Measurements from ENCODE around the gene MRPS10. TPM values are rescaled to one million over a fixed set of nuclear protein-coding genes. Genes with fewer than 3 reads are reported as not detected.
"Not testable (repeated sequence)": the region's sequence is repeated elsewhere in the genome, so short reads cannot be mapped to it uniquely, and the experiment has no call there.

Gene MRPS10
- total RNA-seq, 3 donors from 2014 or later = 49.7 to 54.1 (median 52.1) TPM

- H3K4me1 Mint-ChIP-seq (ENCODE audit: low read depth) = no peaks in the 10 kb centered on the region
- H3K9me3 Mint-ChIP-seq = no peaks in the 10 kb centered on the region
- H3K27me3 Mint-ChIP-seq (ENCODE audit: low read depth) = no peaks in the 10 kb centered on the region
- no peak for ATAC-seq
- H3K36me3 Mint-ChIP-seq (ENCODE audit: insufficient read depth) = peaks cover 1% of the 10 kb centered on the region
- DNase-seq = no peak
- no peak overlapping the region for H3K4me3 Mint-ChIP-seq
Observed at GRCh38 chr6:42188406-42188805, 29.3 kb downstream of the MRPS10 start.

GRCh38 chr6:42185597-42185996 lies 32.1 kb downstream of the MRPS10 start:
- Mint-ChIP-seq H3K4me3 (no peak overlapping the region), H3K36me3 (ENCODE audit: insufficient read depth) (no peaks in the 10 kb centered on the region), H3K27me3 (ENCODE audit: low read depth) (peaks cover 6% of the 10 kb centered on the region), H3K4me1 (ENCODE audit: low read depth) (no peaks in the 10 kb centered on the region), H3K9me3 (no peaks in the 10 kb centered on the region)
- ATAC-seq = no peak
- DNase-seq = no peak

- Mint-ChIP-seq H3K36me3 (ENCODE audit: insufficient read depth) (no peaks in the 10 kb centered on the region), H3K4me3 (no peak overlapping the region), H3K27me3 (ENCODE audit: low read depth) (peaks cover 8% of the 10 kb centered on the region), H3K9me3 (no peaks in the 10 kb centered on the region), H3K4me1 (ENCODE audit: low read depth) (no peaks in the 10 kb centered on the region)
- no peak for DNase-seq
- no peak for ATAC-seq
Observed at GRCh38 chr6:42184475-42184874, 33.2 kb downstream of the MRPS10 start.

DNA sequence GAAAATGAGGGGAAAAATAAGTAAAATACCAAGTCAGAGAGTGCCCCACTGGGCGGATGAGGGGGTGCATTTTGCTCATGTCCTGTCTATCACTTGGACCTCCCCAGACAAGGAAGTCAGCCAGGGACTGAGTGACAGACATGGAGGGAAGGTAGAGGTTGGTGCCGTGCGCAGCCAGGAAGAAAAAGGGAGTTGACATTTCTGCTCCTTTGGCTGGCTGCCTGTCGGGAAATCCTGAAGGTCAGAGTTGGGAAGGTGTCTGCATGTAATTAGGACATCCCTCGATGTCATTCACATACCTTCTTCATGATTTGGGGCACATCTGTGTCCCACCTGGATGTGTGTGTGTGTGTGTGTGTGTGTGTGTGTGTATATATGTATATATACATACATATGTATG lies 35.6 kb downstream of the MRPS10 start:
- Mint-ChIP-seq H3K4me1 (ENCODE audit: low read depth) (peaks cover 3% of the 10 kb centered on the region), H3K4me3 (no peak overlapping the region), H3K36me3 (ENCODE audit: insufficient read depth) (no peaks in the 10 kb centered on the region), H3K27me3 (ENCODE audit: low read depth) (peaks cover 15% of the 10 kb centered on the region), H3K9me3 (no peaks in the 10 kb centered on the region)
- ATAC-seq = no peak
- DNase-seq = no peak

DNA sequence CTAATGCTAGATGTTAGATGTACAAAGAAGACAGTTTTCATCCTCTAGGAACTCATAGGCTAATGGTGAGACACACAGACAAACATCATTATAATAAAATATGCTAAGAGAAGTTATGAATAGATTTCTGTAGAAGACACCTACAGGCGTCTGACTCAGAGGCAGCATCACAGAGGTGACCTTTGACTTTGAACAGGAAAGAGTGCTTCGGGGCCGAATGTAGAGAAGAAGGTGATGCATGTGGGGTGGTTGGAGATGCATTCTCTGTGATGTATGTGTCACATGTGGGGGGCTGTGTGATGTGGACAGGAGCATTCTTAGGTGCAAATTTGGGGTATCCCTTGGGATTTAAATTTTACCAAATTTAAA lies 37.7 kb downstream of the MRPS10 start:
- H3K9me3 Mint-ChIP-seq = no peaks in the 10 kb centered on the region
- no peaks in the 10 kb centered on the region for H3K36me3 Mint-ChIP-seq (ENCODE audit: insufficient read depth)
- peaks cover 17% of the 10 kb centered on the region for H3K27me3 Mint-ChIP-seq (ENCODE audit: low read depth)
- DNase-seq (no peak), ATAC-seq (peak; percentile 67 to 70)
- peaks cover 3% of the 10 kb centered on the region for H3K4me1 Mint-ChIP-seq (ENCODE audit: low read depth)
- no peak overlapping the region for H3K4me3 Mint-ChIP-seq

GRCh38 chr6:42179261-42179944 lies 38.3 kb downstream of the MRPS10 start:
- ATAC-seq (no peak), DNase-seq (no peak)
- Mint-ChIP-seq H3K4me1 (ENCODE audit: low read depth) (peaks cover 3% of the 10 kb centered on the region), H3K9me3 (no peaks in the 10 kb centered on the region), H3K27me3 (ENCODE audit: low read depth) (peaks cover 17% of the 10 kb centered on the region), H3K36me3 (ENCODE audit: insufficient read depth) (no peaks in the 10 kb centered on the region), H3K4me3 (no peak overlapping the region)

- ATAC-seq (peak; percentile 37 to 54), DNase-seq (no peak)
- peaks cover 3% of the 10 kb centered on the region for H3K4me1 Mint-ChIP-seq (ENCODE audit: low read depth)
- H3K36me3 Mint-ChIP-seq (ENCODE audit: insufficient read depth) = no peaks in the 10 kb centered on the region
- H3K4me3 Mint-ChIP-seq = no peak overlapping the region
- no peaks in the 10 kb centered on the region for H3K9me3 Mint-ChIP-seq
- peaks cover 17% of the 10 kb centered on the region for H3K27me3 Mint-ChIP-seq (ENCODE audit: low read depth)
Observed at GRCh38 chr6:42177514-42178364, 39.9 kb downstream of the MRPS10 start.

GRCh38 chr6:42176981-42177380 lies 40.7 kb downstream of the MRPS10 start:
- ATAC-seq = no peak
- H3K27me3 Mint-ChIP-seq (ENCODE audit: low read depth) = peaks cover 17% of the 10 kb centered on the region
- H3K4me1 Mint-ChIP-seq (ENCODE audit: low read depth) = peaks cover 3% of the 10 kb centered on the region
- no peak overlapping the region for H3K4me3 Mint-ChIP-seq
- H3K36me3 Mint-ChIP-seq (ENCODE audit: insufficient read depth) = no peaks in the 10 kb centered on the region
- H3K9me3 Mint-ChIP-seq = no peaks in the 10 kb centered on the region
- no peak for DNase-seq

- H3K36me3 Mint-ChIP-seq (ENCODE audit: insufficient read depth) = no peaks in the 10 kb centered on the region
- no peak overlapping the region for H3K4me3 Mint-ChIP-seq
- ATAC-seq = no peak
- peaks cover 11% of the 10 kb centered on the region for H3K27me3 Mint-ChIP-seq (ENCODE audit: low read depth)
- no peaks in the 10 kb centered on the region for H3K9me3 Mint-ChIP-seq
- peaks cover 3% of the 10 kb centered on the region for H3K4me1 Mint-ChIP-seq (ENCODE audit: low read depth)
- no peak for DNase-seq
Observed at GRCh38 chr6:42175860-42176259, 41.8 kb downstream of the MRPS10 start.

GRCh38 chr6:42173101-42173500 lies 44.6 kb downstream of the MRPS10 start, which contains the start of gene GUCA1A:
TSS of gene GUCA1A (plus strand) at chr6:42173364. CDS start at chr6:42173614, 250 bp downstream.
- H3K4me1 Mint-ChIP-seq (ENCODE audit: low read depth) = peaks cover under 1% of the 10 kb centered on the region
- DNase-seq (no peak), ATAC-seq (no peak)
- no peak within 1 kb of the TSS for H3K4me3 Mint-ChIP-seq
- no peaks in the 10 kb centered on the region for H3K36me3 Mint-ChIP-seq (ENCODE audit: insufficient read depth)
- H3K9me3 Mint-ChIP-seq = no peaks in the 10 kb centered on the region
- H3K27me3 Mint-ChIP-seq (ENCODE audit: low read depth) = peaks cover 2% of the 10 kb centered on the region

DNA sequence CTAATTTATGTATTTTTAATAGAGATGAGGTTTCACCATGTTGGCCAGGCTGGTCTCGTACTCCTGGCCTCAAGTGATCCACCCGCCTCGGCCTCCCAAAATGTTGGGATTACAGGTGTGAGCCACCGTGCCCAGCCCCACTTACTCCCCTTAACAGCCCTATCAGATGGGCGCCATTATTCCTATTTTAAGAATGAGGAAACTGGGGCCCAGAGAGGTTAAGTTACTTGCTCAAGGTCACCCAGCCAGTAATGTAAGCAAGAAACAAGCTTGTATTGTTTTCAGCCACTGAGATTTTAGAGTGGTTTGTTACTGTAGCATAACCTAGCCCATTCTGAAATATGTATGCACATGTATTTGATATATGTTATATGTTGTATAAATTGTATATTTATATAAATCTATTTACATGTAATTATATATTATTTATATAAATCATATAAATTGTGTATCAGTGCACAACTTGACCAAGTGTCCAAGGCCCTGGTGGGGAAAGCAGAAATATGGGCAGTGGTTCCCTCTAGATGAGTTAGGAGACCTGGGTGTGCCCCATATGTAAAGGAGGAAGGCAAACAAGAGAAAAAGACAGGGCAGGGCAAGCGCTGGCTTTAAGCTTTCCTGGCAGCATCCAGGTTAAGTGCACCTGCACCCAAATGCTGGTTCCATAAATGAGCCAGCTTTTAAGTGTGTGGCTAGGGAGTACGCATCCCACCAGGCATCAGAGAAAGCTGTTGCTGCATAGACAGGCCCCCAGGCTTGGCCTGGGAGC lies 45.7 kb downstream of the MRPS10 start:
- Mint-ChIP-seq H3K27me3 (ENCODE audit: low read depth) (peaks cover 2% of the 10 kb centered on the region), H3K4me3 (no peak overlapping the region), H3K9me3 (no peaks in the 10 kb centered on the region), H3K4me1 (ENCODE audit: low read depth) (no peaks in the 10 kb centered on the region), H3K36me3 (ENCODE audit: insufficient read depth) (no peaks in the 10 kb centered on the region)
- no peak for DNase-seq
- ATAC-seq = no peak

GRCh38 chr6:42169780-42170179 lies 47.9 kb downstream of the MRPS10 start:
- H3K4me3 Mint-ChIP-seq; H3K27me3 Mint-ChIP-seq (ENCODE audit: low read depth); H3K36me3 Mint-ChIP-seq (ENCODE audit: insufficient read depth); DNase-seq; H3K4me1 Mint-ChIP-seq (ENCODE audit: low read depth); H3K9me3 Mint-ChIP-seq; ATAC-seq: not testable (repeated sequence)

- ATAC-seq = no peak
- Mint-ChIP-seq H3K4me1 (ENCODE audit: low read depth) (no peaks in the 10 kb centered on the region), H3K27me3 (ENCODE audit: low read depth) (no peaks in the 10 kb centered on the region), H3K9me3 (no peaks in the 10 kb centered on the region), H3K4me3 (no peak overlapping the region), H3K36me3 (ENCODE audit: insufficient read depth) (no peaks in the 10 kb centered on the region)
- no peak for DNase-seq
Observed at GRCh38 chr6:42168650-42169049, 49.0 kb downstream of the MRPS10 start.

DNA sequence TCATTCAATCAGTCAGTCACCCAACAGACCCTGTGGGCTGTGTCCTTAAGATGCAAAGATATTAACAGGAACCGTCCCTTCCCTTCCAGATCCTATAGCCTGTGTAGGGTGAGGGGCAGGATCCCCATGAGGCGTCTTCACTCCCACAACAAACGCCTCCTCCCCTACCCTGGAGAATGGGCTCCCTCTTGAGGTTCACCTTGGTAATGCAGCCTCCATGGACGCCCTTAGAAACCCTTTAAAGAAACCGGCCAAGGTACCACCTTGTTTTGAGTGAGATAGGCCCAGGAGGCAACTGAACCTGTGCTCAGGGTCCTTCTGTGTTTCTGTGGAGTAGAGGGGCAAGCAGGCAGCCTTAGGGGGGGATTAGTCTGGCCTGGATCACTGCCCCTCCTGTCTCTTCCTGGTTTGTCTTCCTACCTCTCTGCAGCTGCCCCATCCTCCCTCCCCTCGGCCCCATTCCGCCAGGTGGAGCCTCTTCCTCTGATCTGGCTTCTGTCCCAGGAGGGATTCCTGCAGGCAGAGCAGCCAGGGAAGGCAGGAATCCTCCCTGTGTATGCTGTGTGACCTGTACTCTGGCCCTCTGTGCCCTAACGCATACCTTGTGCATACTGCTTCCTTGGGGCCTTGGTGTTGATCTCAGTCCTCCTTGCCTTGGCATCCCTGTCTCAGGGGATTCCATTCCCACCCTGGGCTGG lies 51.1 kb downstream of the MRPS10 start:
- Mint-ChIP-seq H3K36me3 (ENCODE audit: insufficient read depth) (no peaks in the 10 kb centered on the region), H3K4me1 (ENCODE audit: low read depth) (no peaks in the 10 kb centered on the region), H3K4me3 (no peak overlapping the region), H3K27me3 (ENCODE audit: low read depth) (peaks cover 3% of the 10 kb centered on the region), H3K9me3 (no peaks in the 10 kb centered on the region)
- DNase-seq = peak; percentile 80
- peak; percentile 90 to 96 for ATAC-seq

Data from activated T-cell treated with anti-CD3 and anti-CD28 coated beads, Interleukin-2, amount 50 U/mL, for 4 hours (primary cell).